ENCODE measurements around the gene SERPINB11.
"Not testable (repeated sequence)": the region's sequence is repeated elsewhere in the genome, so short reads cannot be mapped to it uniquely, and the experiment has no call there.

SERPINB11 gene

GRCh38 chr18:63725682-63726480 lies 23.1 kb downstream of the SERPINB11 start:
- DNase-seq (ENCODE audit: low spot score) = no peak

GRCh38 chr18:63730773-63731172 lies 28.0 kb downstream of the SERPINB11 start:
- DNase-seq (ENCODE audit: low spot score) = peak; percentile 1

GRCh38 chr18:63731215-63731614 lies 28.5 kb downstream of the SERPINB11 start:
- no peak for DNase-seq (ENCODE audit: low spot score)

GRCh38 chr18:63736876-63737275 lies 34.1 kb downstream of the SERPINB11 start:
- DNase-seq (ENCODE audit: low spot score) = no peak

GRCh38 chr18:63741769-63742168 lies 39.0 kb downstream of the SERPINB11 start:
- no peak for DNase-seq (ENCODE audit: low spot score)

GRCh38 chr18:63747006-63747405 lies 44.2 kb downstream of the SERPINB11 start:
- DNase-seq (ENCODE audit: low spot score) = no peak

- DNase-seq (ENCODE audit: low spot score) = no peak
These were observed 46.7 kb downstream of the SERPINB11 start for GRCh38 chr18:63749489-63749888.

- DNase-seq (ENCODE audit: low spot score) = no peak
These were observed 49.9 kb downstream of the SERPINB11 start for GRCh38 chr18:63752636-63753035.

- DNase-seq (ENCODE audit: low spot score) = no peak
These were observed 50.9 kb downstream of the SERPINB11 start for GRCh38 chr18:63753676-63754075.

GRCh38 chr18:63757541-63757940 lies 54.8 kb downstream of the SERPINB11 start:
- DNase-seq (ENCODE audit: low spot score) = no peak

GRCh38 chr18:63758615-63759240 lies 56.0 kb downstream of the SERPINB11 start:
- DNase-seq (ENCODE audit: low spot score) = no peak

GRCh38 chr18:63759786-63760185 lies 57.0 kb downstream of the SERPINB11 start:
- not testable (repeated sequence) for DNase-seq (ENCODE audit: low spot score)

GRCh38 chr18:63762518-63762917 lies 59.8 kb downstream of the SERPINB11 start:
- DNase-seq (ENCODE audit: low spot score) = no peak

GRCh38 chr18:63763831-63764600 lies 61.3 kb downstream of the SERPINB11 start:
- DNase-seq (ENCODE audit: low spot score) = no peak

GRCh38 chr18:63765837-63766236 lies 63.1 kb downstream of the SERPINB11 start:
- no peak for DNase-seq (ENCODE audit: low spot score)

Measured in pons (tissue), 1 donor.